Ectodermal cell (in vitro differentiated cells): ENCODE results near the gene SMURF2.

Experiments
- H3K27ac ChIP-seq: 2 replicates; pipeline ENCODE4 v1.7.0; 2013; ENCODE audit warnings: mild to moderate bottlenecking, low read depth, low read length; ENCODE audit not compliant: insufficient read depth, poor library complexity, severe bottlenecking
- H3K27me3 ChIP-seq: 2 replicates; pipeline ENCODE4 v1.7.0; 2013; ENCODE audit warnings: mild to moderate bottlenecking, low read length; ENCODE audit not compliant: insufficient read depth, control insufficient read depth, poor library complexity, severe bottlenecking
- H3K36me3 ChIP-seq: one replicate; pipeline ENCODE4 v1.7.0; 2013; ENCODE audit warnings: low read length; ENCODE audit not compliant: control insufficient read depth, insufficient read depth
- H3K4me1 ChIP-seq: one replicate; pipeline ENCODE4 v1.7.0; 2013; ENCODE audit warnings: low read length; ENCODE audit not compliant: control insufficient read depth, insufficient read depth
- H3K4me3 ChIP-seq: 2 replicates; pipeline ENCODE4 v1.7.0; 2013; ENCODE audit warnings: low read depth, low read length, control low read depth; ENCODE audit not compliant: insufficient read depth
- H3K9me3 ChIP-seq: 2 replicates; pipeline ENCODE4 v1.7.0; 2013; ENCODE audit warnings: mild to moderate bottlenecking, low read length, moderate library complexity; ENCODE audit not compliant: control insufficient read depth
- WGBS, 2 experiments: methylation state at CpG; one replicate each; pipeline ENCODE4 v1.1.7; 2013; ENCODE audit warnings: missing lambda C conversion rate in 2 of 2; 5-methylcytosine and 5-hydroxymethylcytosine counted together

The SMURF2 gene

GRCh38 chr17:64500862-64501765 lies 161.0 kb downstream of the SMURF2 start:
- WGBS, 2 experiments, result 96 to 97% methylated on average over 11 of the region's 11 CpGs
- Histone ChIP-seq H3K27me3 (no peaks in the 10 kb centered on the region), H3K27ac (no peak overlapping the region), H3K9me3 (no peaks in the 10 kb centered on the region), H3K4me1 (peaks cover 10% of the 10 kb centered on the region), H3K36me3 (peaks cover 51% of the 10 kb centered on the region), H3K4me3 (no peak overlapping the region)

GRCh38 chr17:64500487-64500859 lies 161.6 kb downstream of the SMURF2 start:
- H3K36me3 ChIP-seq, result peaks cover 51% of the 10 kb centered on the region

GRCh38 chr17:64499805-64500486 lies 162.2 kb downstream of the SMURF2 start:
- H3K36me3 ChIP-seq, result peaks cover 51% of the 10 kb centered on the region
- H3K4me3 ChIP-seq, result no peak overlapping the region

More at GRCh38 chr17:64500487-64500859, 161.6 kb downstream of the SMURF2 start:
- H3K27me3 ChIP-seq, result no peaks in the 10 kb centered on the region
- H3K9me3 ChIP-seq, result no peaks in the 10 kb centered on the region
- no peak overlapping the region for H3K4me3 ChIP-seq
- H3K27ac ChIP-seq, result no peak overlapping the region
- peaks cover 10% of the 10 kb centered on the region for H3K4me1 ChIP-seq
- 96 to 98% methylated on average over 8 of the region's 8 CpGs for WGBS, 2 experiments

GRCh38 chr17:64498308-64499203 lies 163.6 kb downstream of the SMURF2 start:
- Histone ChIP-seq H3K4me1 (no peaks in the 10 kb centered on the region), H3K4me3 (no peak overlapping the region), H3K27me3 (no peaks in the 10 kb centered on the region), H3K9me3 (no peaks in the 10 kb centered on the region), H3K36me3 (peaks cover 42% of the 10 kb centered on the region), H3K27ac (peak overlapping the region; percentile 97)
- WGBS, 2 experiments, result 89 to 94% methylated on average over 6 to 7 of the region's 7 CpGs

More at GRCh38 chr17:64499805-64500486, 162.2 kb downstream of the SMURF2 start:
- Histone ChIP-seq H3K9me3 (no peaks in the 10 kb centered on the region), H3K4me1 (peaks cover 10% of the 10 kb centered on the region), H3K27me3 (no peaks in the 10 kb centered on the region), H3K27ac (no peak overlapping the region)
- 92 to 97% methylated on average over 6 of the region's 6 CpGs for WGBS, 2 experiments

GRCh38 chr17:64497565-64498035 lies 164.5 kb downstream of the SMURF2 start:
- peaks cover 37% of the 10 kb centered on the region for H3K36me3 ChIP-seq
- no peaks in the 10 kb centered on the region for H3K27me3 ChIP-seq
- 52 to 65% methylated on average over 4 of the region's 4 CpGs for WGBS, 2 experiments
- H3K4me1 ChIP-seq, result no peaks in the 10 kb centered on the region
- peak overlapping the region; percentile 86 for H3K4me3 ChIP-seq
- H3K27ac ChIP-seq, result peak overlapping the region; percentile 97
- no peaks in the 10 kb centered on the region for H3K9me3 ChIP-seq

- Histone ChIP-seq H3K4me1 (no peaks in the 10 kb centered on the region), H3K27me3 (no peaks in the 10 kb centered on the region), H3K36me3 (peaks cover 31% of the 10 kb centered on the region), H3K9me3 (no peaks in the 10 kb centered on the region), H3K4me3 (peak within 1 kb of the TSS; percentile 86), H3K27ac (peak within 1 kb of the TSS; percentile 97)
- 1% methylated on average over 50 of the region's 50 CpGs for WGBS, 2 experiments
Observed at GRCh38 chr17:64496786-64497564, 165.1 kb downstream of the SMURF2 start, which contains the start of gene POLG2. TSS of gene POLG2 (minus strand) at chr17:64497054. CDS start at chr17:64496968, 86 bp downstream.

- Histone ChIP-seq H3K27me3 (no peaks in the 10 kb centered on the region), H3K4me1 (no peaks in the 10 kb centered on the region), H3K9me3 (no peaks in the 10 kb centered on the region), H3K4me3 (peak overlapping the region; percentile 86), H3K36me3 (peaks cover 29% of the 10 kb centered on the region), H3K27ac (peak overlapping the region; percentile 97)
- 4 to 5% methylated on average over 20 of the region's 20 CpGs for WGBS, 2 experiments
Observed at GRCh38 chr17:64496348-64496785, 165.7 kb downstream of the SMURF2 start.
